Right lung (tissue), 5 donors: ENCODE results near the gene GNAI3. TPM values are rescaled to one million over a fixed set of nuclear protein-coding genes. Genes with fewer than 3 reads are reported as not detected.

Experiments used
- DNase-seq, 2 donors: peaks; one replicate each; pipeline ENCODE4 v3.0.0-alpha.2; 2013
- polyA plus RNA-seq, 5 donors: library from polyadenylated mRNA; unstranded; fragments of 120-200 nt; gene quantifications; one replicate each; pipeline versions ENCODE4 v1.2.1 to v1.2.3, GENCODE V29; 2013; ENCODE audit warnings: inconsistent platforms in 1 of 5, low replicate concordance in 1 of 5; ENCODE audit not compliant: insufficient read length in 5 of 5, insufficient read depth in 1 of 5

GNAI3 gene
- polyA plus RNA-seq, 5 donors = 9.7 to 12.8 (median 10.9) TPM

DNA sequence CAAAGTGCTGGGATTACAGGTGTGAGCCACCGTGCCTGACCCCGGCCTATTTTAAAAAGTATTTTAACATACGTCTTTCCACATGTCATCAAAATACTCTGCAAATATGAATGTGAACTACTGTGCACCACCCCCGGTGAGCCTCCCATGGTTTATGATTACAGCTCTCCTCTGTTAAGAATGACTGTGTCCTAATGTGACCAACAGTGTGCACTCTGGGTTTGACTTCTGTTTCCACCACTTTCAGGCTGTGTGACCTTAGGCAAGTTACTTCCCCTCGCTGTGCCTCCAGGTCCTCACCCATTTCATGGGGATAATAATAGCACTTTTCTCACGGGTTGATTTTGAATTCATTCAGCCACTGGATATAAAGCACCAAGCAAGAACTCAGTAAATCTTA is 85.9 kb downstream of the GNAI3 start:
- DNase-seq = no peak

- no peak for DNase-seq
Observed at GRCh38 chr1:109634771-109635750, 86.6 kb downstream of the GNAI3 start.

DNA sequence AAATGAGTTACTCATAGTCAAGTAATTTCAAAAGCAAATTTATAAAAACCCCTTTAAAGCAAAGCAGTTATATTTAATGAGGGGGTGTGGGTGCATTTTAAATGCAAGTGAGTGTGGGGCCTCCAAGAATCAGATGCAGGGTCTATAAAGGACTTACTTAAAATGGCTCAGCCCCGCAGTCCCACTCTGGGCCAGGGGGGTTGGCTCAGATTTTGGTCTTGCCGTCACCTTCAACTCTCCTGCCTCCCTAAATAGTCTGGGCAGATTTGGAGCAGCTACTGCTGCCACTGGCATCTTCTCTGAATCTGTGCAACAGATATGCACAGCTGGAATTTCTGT is 87.4 kb downstream of the GNAI3 start:
- DNase-seq = no peak

DNA sequence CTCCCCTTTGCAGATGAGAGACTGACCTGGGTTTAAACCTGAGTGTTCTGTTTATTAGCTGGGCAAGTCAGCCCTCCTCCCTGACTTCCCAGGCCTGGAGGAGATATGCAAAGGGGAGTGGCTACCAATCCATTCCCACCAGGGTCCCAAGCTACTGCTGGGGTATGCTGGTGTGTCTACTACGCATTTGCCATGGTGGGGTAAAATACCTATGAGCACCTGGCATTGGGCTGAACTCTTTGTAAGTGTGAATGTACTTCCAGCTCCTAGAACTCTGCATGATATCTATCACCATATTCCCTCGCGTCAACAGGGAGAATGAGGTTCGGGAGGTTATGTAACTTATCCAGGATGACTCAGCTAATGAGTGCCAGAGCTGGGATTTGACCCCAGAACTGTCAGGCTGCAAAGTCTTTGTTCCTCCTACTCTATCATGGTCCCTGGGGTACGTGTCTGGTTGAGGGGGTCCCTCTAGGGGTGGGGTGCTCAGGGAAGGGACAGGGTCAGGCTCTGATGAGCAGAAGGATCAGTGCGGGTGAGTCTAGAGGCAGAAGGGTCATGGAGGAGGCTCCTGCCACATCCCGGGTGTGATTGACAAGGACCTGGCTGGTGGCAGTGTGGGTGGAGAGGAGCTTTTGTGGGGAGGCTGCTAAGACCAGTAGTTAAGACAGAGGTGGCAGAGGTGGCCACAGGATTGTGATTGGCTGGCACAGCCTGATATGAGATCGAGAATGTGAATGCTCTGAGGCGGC is 88.0 kb downstream of the GNAI3 start:
- DNase-seq = no peak

- DNase-seq = no peak
Observed at GRCh38 chr1:109637446-109637845, 89.0 kb downstream of the GNAI3 start.

GRCh38 chr1:109639063-109639840 is 90.8 kb downstream of the GNAI3 start:
- no peak for DNase-seq

GRCh38 chr1:109639841-109640184 is 91.4 kb downstream of the GNAI3 start:
- no peak for DNase-seq

DNA sequence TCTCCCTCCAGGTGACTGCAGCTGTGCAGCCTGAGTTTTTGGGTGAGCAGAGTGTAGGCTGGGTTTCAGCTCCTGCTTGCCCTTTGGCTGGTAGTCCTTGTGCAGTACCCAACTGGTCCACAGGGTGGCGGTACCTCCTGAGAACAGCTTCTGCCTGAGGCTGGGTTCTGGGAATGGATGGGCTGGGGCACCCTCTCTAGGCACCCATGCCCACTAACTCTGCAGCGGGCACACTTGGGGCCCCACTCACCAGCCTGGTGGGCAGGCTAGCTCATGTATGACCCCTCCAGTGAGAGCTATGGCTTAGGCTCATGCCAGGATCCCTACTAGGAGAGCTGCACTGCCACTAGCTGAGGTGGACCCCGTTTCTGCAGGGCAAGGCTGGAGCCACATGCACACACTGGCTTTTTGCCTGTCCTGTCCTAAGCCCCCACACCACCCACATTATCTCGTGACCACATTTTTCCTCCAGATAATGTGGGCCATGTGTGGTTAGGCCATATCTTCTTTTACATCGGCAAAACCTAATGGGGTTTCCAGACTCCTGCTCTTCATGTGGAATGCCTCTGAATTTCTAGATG is 92.0 kb downstream of the GNAI3 start:
- DNase-seq = no peak

DNA sequence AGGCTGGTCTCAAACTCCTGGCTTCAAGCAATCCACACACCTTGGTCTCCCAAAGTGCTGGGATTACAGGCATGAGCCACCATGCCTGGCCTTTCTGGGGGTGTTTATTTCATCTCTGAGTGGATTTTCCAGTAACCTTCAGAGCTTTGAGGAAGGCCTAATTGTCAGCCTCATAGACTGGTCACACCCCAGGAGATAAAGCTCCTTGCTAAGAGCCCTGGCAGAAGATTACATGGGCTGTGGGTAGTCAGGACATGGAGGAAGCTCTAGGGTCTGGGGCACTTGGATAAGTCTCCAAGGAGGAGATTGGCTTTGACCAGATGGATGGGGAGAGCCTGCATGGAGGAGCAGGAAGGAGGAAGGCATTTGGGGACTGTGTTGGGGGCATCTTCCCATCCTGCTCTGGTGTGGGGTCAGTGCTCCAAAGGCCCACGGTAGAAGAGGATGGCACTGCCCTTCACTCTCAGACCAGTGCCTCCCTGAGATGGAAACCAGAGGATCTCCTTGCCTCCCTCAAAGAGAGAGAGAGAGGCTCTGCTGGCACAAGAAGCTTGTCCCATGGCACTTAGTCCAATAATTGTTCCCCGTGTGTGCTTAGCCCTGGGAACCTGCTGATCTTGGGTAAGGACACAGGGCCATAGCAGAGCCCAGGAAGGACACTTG is 92.8 kb downstream of the GNAI3 start:
- DNase-seq = no peak

GRCh38 chr1:109641861-109642260 is 93.4 kb downstream of the GNAI3 start:
- no peak for DNase-seq

DNA sequence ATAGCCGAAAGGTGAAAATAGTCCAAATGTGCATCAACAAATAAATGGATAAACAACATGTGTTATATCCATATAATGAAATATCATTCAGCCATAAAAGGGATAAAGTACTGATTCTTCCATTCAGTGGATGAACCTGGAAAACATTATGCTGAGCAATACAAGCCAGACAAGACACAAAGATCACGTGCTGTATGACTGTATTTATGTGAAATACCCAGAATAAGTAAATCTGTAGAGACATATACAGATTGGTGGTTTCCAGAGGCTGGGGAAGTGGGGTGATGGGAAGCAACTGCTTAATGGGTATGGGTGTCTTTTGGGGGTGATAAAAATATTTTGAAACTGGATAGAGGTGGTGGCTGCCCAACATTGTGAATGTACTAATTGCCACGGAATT is 94.2 kb downstream of the GNAI3 start:
- no peak for DNase-seq

GRCh38 chr1:109643385-109644230 is 95.2 kb downstream of the GNAI3 start:
- DNase-seq = peak; percentile 55 to 63

- DNase-seq = no peak
Observed at GRCh38 chr1:109644670-109645069, 96.3 kb downstream of the GNAI3 start.

- DNase-seq = no peak
Observed at GRCh38 chr1:109649491-109649914, 101.1 kb downstream of the GNAI3 start.

DNA sequence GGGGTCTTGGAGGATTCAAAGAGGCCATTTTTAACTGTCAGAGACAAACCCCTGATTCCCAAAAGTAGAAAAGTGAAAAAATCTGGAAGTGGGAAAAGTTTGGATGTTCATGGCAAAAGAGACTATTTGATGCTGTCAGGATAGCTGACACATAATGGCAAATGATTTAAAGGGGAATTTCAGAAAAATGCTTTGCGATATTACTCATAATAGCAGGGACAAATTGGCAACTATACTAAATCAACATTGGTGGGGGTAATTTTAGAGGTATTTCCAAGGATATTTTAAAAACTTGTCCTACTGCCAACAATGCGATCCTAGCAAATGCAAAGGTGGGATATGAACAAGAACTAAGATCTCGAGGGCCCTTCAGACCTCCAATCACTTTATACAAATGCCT is 102.2 kb downstream of the GNAI3 start:
- DNase-seq = no peak

- DNase-seq = no peak
Observed at GRCh38 chr1:109652402-109652801, 104.0 kb downstream of the GNAI3 start.

- DNase-seq = no peak
Observed at GRCh38 chr1:109653306-109653705, 104.9 kb downstream of the GNAI3 start.

- no peak for DNase-seq
Observed at GRCh38 chr1:109654519-109654918, 106.1 kb downstream of the GNAI3 start.

DNA sequence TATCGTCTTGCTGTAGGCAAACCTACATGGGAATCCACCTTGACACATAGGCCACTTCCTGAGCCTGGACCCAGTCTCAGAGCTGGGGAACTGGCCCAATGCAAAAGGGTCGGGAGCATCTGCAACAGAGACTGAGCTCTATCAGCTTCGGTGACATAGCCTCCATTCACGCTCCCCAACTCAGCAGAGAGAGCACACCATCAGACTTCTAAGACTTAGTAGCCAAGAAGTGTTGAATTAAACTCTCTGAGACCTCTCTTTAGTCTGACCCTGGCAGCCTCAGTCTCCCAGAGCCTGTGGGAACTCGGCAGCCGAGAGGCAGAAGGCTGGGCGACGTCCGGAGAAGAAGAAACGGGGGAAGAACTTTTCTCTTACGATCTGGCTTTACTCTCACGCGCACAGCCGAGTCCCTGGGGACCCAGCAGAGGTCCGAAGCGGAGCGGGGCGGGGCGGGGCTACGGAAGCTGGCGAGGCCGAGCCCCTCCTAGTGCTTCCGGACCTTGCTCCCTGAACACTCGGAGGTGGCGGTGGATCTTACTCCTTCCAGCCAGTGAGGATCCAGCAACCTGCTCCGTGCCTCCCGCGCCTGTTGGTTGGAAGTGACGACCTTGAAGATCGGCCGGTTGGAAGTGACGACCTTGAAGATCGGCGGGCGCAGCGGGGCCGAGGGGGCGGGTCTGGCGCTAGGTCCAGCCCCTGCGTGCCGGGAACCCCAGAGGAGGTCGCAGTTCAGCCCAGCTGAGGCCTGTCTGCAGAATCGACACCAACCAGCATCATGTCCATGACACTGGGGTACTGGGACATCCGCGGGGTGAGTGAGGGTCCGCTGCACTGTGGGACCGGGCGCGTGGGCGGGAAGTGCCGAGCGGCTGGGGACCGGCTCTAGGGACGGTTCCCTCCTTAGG is 107.5 kb downstream of the GNAI3 start, which contains the start of gene GSTM4:
Gene GSTM4, plus strand, starts transcription at position 485 of the 905 bp plus-strand sequence. Its CDS starts 291 bp downstream, at position 776.
- DNase-seq = peak; percentile 75 to 83
